Islet of Langerhans (tissue), 1 donor: ENCODE measurements around the gene CFI.
"Not testable (repeated sequence)": the region's sequence is repeated elsewhere in the genome, so short reads cannot be mapped to it uniquely, and the experiment has no call there.

ENCODE experiments used
- FAIRE-seq: peaks from one replicate; lab custom pipeline; 2011; peaks lifted over from hg19 to GRCh38; lab: Jason Lieb, UNC

The CFI gene

GRCh38 chr4:109795059-109795458 is 6.7 kb downstream of the CFI start:
- FAIRE-seq: no peak

GRCh38 chr4:109787807-109788206 is 14.0 kb downstream of the CFI start:
- no peak for FAIRE-seq

GRCh38 chr4:109786846-109787245 is 15.0 kb downstream of the CFI start:
- FAIRE-seq: no peak

DNA sequence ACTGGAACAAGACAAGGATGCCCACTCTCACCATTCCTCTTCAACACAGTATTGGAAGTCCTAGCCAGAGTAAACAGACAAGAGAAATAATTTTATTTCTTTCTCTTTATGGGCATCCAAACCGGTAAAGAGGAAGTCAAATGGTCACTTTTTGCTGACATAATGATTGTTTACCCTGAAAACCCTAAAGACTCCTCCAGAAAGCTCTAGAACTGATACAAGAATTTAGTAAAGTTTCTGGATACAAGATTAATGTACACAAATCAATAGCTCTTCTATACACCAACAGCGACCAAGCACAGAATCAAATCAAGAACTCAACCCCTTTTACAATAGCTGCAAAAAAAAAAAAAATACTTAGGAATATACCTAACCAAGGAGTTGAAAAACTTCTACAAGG is 19.7 kb downstream of the CFI start:
- FAIRE-seq: not testable (repeated sequence)

DNA sequence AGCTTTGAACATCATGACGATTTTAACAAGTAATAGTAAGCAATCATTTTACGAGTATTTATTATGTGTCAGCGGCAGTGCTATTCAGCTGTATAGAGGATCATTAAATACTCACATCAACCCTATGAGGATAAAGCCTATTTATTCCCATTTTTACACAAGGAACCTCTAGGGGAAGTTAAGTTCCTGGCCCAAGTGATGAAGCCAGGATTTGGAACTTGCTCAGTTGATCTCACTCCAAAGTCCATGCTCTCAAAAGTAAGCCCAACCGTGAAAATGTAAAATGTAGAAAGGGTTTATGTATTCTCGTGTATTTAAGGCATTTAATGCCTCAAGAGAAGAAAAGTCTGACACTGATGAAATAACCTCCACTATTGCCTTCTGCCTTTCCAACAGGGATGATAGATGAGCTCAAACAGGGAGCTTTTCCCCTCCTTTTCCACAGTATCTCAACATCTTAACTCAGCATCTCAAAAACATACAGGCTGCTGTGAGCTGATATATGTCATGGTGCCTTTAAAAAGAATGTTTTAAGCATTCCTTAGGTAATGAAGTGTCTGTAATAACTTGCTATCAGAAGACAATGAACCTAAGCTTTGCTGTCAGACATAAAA is 36.9 kb downstream of the CFI start:
- no peak for FAIRE-seq

- FAIRE-seq: no peak
These were observed 37.4 kb downstream of the CFI start for GRCh38 chr4:109764376-109764775.

- no peak for FAIRE-seq
These were observed 41.1 kb downstream of the CFI start for GRCh38 chr4:109760682-109761081.

- FAIRE-seq: no peak
These were observed 46.1 kb downstream of the CFI start for GRCh38 chr4:109755656-109756055.

- FAIRE-seq: no peak
These were observed 47.5 kb downstream of the CFI start for GRCh38 chr4:109754093-109754857.

- FAIRE-seq: no peak
These were observed 49.3 kb downstream of the CFI start for GRCh38 chr4:109752525-109752924.

DNA sequence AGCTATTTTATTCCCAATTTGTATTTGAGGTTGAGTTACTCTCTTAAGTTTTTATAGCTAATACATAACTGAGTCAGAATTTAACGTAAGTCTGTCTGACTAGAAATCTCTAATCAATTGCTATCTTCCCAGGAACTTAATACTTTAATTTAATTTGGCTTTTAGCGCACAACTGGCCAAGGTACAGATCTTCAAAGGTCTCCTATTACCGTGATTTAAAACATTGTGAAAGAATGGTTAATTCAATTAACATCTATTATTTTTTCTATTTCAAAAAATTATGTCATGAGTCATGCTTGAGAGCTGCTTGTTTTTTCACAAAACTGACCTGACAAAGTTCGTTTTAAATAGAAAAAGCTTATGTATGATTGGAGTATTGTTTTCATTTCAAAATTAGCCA is 49.9 kb downstream of the CFI start:
- no peak for FAIRE-seq

DNA sequence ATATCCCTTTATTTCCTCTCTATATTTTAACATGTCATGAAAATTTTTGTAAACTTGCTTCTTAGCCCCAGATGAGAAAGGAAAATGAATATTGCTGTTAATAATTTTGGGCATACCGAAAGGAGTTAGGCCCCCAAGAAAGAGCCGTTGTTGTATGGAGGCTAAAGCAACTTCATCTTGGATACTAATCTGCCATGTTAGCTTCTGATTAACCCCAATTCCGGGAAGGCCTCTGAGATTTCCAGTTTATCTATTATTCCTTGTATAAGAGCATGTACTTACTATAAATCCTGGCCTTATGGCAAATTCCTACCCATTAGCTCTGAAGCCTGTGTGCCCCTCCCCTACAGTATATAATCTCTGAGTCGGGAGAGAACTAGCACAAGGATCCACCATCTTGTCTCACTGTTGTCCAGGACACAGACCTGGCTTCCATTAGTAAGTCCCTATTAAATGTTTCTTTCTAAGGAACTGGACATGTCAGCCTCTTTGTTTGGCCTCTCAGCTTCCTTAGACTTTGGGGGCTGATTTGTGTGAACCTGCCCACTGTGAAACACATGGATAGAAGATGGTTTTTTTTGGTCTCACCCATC is 51.1 kb downstream of the CFI start:
- FAIRE-seq: no peak

DNA sequence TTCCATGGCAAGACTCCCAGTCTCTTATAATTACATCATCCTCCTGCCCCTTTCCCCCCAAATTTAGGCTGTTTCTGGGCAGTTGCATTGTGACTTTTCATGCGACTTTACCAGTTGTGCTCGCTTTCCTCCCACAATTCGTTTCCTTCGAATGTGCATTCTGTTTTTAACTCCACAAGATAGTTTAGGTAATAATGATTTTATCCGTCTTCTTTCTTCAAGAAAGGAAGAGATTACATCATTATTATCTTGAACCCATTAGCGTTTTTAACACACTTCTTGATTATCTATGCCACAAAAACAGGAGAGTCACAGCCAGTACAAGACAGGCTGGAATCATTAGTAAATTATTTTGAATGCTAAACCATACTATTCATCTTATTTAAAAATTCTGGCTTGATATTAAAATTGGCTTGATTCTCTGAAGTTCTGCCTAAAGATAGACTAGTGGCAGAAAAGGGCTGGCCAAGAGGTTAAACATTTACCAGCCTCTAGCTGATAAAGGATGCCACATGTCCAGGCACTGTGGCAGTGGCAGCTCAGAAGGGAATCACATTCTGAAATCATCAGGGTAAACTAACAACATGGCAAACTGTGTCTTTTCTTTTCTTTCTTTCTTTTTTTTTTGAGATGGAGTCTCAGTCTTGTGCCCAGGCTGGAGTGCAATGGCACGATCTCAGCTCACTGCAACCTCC is 52.3 kb downstream of the CFI start:
- FAIRE-seq: no peak

DNA sequence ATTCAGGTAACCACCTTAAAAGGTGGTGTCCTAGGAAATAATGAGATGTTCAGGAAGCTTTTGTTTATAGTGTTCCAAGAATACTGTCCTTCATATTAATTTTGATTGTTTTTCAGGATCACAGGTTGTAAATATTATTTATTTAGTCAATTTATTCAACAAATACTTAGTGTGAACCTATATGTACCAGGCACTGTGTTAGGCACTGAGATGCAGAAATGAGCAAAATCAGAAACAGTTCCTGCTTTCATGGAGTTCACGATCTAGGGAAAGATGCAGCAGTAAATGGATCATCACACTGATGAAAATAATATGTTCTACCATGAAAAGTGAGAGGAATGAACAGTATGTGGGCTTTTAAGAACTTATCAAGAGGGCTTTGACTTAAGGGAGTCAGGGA is 53.7 kb downstream of the CFI start:
- FAIRE-seq: no peak

GRCh38 chr4:109746728-109747127 is 55.1 kb downstream of the CFI start:
- no peak for FAIRE-seq

DNA sequence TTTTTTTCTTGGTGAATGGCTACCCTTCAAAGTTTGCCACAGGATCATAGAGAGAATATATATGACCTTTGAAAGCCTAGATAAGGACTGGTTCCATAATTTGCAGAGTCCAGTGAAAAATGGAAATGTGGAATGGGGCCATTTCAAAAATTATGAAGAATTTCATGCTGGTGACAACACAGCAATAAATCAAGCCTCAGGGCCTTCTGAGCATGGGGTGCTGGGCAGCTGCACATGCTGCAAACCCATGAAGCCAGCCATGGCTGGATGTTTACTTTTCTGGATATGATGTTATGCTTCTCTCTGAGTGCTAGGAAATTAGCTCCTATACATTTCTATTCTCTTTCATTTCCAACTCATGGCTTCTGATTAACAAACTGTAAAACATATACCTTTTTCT is 56.0 kb downstream of the CFI start:
- FAIRE-seq: no peak

DNA sequence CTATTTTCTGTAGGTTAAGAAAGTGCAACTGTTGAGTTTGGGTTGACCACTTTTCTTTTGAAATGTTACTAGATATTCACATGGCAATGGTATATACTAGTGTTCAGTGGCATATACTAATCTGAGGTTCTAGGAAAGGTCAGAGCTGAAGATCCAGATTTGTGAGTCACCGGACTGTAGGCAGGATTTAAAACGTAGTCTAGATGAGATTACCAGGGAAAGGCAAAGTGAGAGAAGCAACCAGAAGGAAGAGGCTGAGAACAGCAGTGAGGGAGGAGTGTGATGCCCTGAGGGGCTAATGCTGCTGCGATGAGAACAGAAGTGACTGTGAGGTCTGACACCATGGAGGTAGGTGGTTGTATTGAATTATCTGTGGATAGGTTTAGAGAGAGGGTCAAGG is 62.3 kb downstream of the CFI start:
- FAIRE-seq: no peak

GRCh38 chr4:109738104-109738872 is 63.5 kb downstream of the CFI start:
- no peak for FAIRE-seq

DNA sequence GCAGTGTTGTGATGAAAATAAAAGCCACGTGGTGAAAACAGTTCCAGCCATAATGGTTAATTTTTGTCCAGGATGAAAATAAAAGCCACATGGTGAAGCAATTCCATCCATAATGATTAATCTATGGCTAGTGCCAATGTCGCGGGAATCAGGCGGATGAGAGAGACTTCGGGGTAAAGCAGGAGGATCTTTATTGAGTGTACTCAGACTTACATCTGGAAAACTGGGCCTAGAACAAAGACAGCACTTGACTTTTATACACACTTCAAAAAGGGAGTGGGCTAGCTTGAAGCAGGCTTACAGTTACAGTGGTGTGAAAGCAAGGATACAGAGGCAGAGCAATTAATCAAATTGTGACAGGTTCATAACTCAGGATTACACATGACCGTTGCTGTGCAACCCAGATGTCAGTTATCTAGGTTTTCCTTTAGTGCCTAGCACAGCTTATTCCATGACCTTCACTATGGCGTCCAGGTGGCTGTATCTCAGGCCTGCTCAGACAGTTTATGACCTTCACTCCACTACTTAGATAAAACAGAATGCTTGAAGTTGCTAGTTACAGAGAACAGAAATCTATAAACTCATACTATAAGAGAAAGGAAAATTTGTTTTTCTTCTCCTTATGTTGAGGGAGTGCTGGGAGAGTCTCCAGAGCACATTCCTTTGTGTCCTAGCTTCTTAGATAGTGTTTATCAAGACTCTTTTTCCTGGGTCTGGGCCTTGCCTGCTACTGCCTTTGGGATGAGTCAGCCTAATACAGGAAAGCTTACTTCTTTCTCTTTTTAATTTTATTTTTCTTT is 66.0 kb downstream of the CFI start:
- FAIRE-seq: no peak

GRCh38 chr4:109733728-109734127 is 68.1 kb downstream of the CFI start:
- FAIRE-seq: no peak
